ENCODE measurements around the gene COG1. TPM values are rescaled to one million over a fixed set of nuclear protein-coding genes. Genes with fewer than 3 reads are reported as not detected.

COG1 gene
- total and polyA plus RNA-seq, 4 donors: 6.9 to 16.5 (median 12.0) TPM

DNA sequence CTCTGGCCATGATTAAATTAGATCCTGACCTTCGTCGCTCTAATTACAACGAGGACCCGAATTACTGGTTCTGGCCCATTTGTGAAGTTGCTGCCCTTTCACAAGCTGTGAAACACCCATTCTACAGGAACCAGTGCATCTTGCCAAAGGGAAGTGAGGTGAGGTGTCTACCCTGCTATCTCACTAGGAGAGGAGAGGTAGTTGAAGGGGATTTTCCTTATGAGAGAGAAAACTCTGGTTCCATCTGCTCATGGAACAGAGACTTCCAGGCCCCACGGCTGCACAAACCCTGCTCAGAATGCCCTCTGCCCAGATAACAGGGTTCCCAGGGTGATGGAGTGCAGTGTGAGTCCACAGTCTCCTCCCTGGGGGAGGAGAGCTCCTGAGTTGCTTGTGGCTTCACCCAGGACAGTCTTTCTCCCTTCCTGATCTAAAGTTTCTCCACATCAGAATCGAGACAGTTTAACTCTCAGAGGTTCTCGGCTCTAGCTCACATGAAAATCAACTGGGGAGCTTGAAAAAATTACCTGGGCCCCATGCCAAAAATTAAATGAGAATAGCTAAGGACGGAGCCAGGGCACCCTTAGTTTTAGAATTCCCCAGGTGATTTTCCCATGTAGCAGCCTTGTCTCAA, 35.9 kb upstream of the COG1 start:
- H3K9ac ChIP-seq (ENCODE audit: low read depth in 1 of 2, low read length in 2 of 2): no peak overlapping the region
- H3K4me1 ChIP-seq (ENCODE audit: control insufficient read depth in 4 of 4, insufficient read depth in 4 of 4, low read length in 3 of 4): peaks cover 0 to 12% (median 8%) of the 10 kb centered on the region in 4 donors
- H3K4me3 ChIP-seq (ENCODE audit: low read depth in 1 of 3, low read length in 3 of 3): no peak overlapping the region
- no peak for DNase-seq (ENCODE audit: low spot score)
- H3K36me3 ChIP-seq (ENCODE audit: control insufficient read depth in 4 of 4, insufficient read depth in 3 of 4, low read depth in 1 of 4, low read length in 3 of 4): no peaks in the 10 kb centered on the region
- H3K27me3 ChIP-seq (ENCODE audit: control insufficient read depth in 4 of 4, insufficient read depth in 4 of 4, low read length in 3 of 4): no peaks in the 10 kb centered on the region
- peak overlapping the region in 1 of 2 donors; percentile 17 for H3K27ac ChIP-seq (ENCODE audit: low read depth in 1 of 2, low read length in 2 of 2)
- no peak for TF ChIP-seq RXRA (IDR thresholded peaks at IDR 0.05)
- TF ChIP-seq EGR1 (IDR thresholded peaks at IDR 0.05; ENCODE audit: low read depth in 2 of 2): no peak
- WGBS: 66% methylated on average over 8 of the region's 8 CpGs
- H3K9me3 ChIP-seq (ENCODE audit: control insufficient read depth in 4 of 4, low read length in 3 of 4): no peaks in the 10 kb centered on the region

DNA sequence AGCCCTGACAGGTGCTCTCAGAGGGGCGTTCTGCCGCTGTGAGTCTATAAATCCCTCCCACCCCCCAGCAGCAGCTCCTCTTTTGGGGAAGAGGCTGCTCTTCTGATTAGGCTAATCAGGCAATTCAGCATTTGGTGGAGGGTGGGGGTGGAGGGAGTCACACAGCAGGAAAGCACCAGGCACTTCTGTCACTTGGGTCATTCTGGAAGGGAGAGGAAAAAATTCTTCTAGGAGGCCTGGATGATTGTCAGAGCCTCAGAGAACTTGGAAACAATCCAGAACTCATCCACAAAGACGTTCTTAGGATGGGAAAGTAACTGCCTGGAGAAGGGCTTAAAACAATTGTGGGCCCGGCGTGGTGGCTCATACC, 35.3 kb upstream of the COG1 start:
- H3K27me3 ChIP-seq (ENCODE audit: control insufficient read depth in 4 of 4, insufficient read depth in 4 of 4, low read length in 3 of 4): no peaks in the 10 kb centered on the region
- 79% methylated on average over 5 of the region's 5 CpGs for WGBS

More for the DNA sequence above, 35.3 kb upstream of the COG1 start:
- no peak for DNase-seq (ENCODE audit: low spot score)
- Histone ChIP-seq H3K4me3 (ENCODE audit: low read depth in 1 of 3, low read length in 3 of 3) (no peak overlapping the region), H3K4me1 (ENCODE audit: control insufficient read depth in 4 of 4, insufficient read depth in 4 of 4, low read length in 3 of 4) (peaks cover 0 to 9% (median 5%) of the 10 kb centered on the region in 4 donors), H3K9ac (ENCODE audit: low read depth in 1 of 2, low read length in 2 of 2) (no peak overlapping the region), H3K36me3 (ENCODE audit: control insufficient read depth in 4 of 4, insufficient read depth in 3 of 4, low read depth in 1 of 4, low read length in 3 of 4) (no peaks in the 10 kb centered on the region), H3K27ac (ENCODE audit: low read depth in 1 of 2, low read length in 2 of 2) (no peak overlapping the region), H3K9me3 (ENCODE audit: control insufficient read depth in 4 of 4, low read length in 3 of 4) (no peaks in the 10 kb centered on the region)
- TF ChIP-seq FOXA1 (IDR thresholded peaks at IDR 0.05) (no peak), SP1 (IDR thresholded peaks at IDR 0.05) (no peak), EGR1 (IDR thresholded peaks at IDR 0.05; ENCODE audit: low read depth in 2 of 2) (no peak), HNF4A (conservative IDR thresholded peaks at IDR 0.05) (no peak)
- TF ChIP-seq, protein P1, sequence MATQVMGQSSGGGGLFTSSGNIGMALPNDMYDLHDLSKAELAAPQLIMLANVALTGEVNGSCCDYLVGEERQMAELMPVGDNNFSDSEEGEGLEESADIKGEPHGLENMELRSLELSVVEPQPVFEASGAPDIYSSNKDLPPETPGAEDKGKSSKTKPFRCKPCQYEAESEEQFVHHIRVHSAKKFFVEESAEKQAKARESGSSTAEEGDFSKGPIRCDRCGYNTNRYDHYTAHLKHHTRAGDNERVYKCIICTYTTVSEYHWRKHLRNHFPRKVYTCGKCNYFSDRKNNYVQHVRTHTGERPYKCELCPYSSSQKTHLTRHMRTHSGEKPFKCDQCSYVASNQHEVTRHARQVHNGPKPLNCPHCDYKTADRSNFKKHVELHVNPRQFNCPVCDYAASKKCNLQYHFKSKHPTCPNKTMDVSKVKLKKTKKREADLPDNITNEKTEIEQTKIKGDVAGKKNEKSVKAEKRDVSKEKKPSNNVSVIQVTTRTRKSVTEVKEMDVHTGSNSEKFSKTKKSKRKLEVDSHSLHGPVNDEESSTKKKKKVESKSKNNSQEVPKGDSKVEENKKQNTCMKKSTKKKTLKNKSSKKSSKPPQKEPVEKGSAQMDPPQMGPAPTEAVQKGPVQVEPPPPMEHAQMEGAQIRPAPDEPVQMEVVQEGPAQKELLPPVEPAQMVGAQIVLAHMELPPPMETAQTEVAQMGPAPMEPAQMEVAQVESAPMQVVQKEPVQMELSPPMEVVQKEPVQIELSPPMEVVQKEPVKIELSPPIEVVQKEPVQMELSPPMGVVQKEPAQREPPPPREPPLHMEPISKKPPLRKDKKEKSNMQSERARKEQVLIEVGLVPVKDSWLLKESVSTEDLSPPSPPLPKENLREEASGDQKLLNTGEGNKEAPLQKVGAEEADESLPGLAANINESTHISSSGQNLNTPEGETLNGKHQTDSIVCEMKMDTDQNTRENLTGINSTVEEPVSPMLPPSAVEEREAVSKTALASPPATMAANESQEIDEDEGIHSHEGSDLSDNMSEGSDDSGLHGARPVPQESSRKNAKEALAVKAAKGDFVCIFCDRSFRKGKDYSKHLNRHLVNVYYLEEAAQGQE (IDR thresholded peaks at IDR 0.05): no peak
- TF ChIP-seq, protein P2, sequence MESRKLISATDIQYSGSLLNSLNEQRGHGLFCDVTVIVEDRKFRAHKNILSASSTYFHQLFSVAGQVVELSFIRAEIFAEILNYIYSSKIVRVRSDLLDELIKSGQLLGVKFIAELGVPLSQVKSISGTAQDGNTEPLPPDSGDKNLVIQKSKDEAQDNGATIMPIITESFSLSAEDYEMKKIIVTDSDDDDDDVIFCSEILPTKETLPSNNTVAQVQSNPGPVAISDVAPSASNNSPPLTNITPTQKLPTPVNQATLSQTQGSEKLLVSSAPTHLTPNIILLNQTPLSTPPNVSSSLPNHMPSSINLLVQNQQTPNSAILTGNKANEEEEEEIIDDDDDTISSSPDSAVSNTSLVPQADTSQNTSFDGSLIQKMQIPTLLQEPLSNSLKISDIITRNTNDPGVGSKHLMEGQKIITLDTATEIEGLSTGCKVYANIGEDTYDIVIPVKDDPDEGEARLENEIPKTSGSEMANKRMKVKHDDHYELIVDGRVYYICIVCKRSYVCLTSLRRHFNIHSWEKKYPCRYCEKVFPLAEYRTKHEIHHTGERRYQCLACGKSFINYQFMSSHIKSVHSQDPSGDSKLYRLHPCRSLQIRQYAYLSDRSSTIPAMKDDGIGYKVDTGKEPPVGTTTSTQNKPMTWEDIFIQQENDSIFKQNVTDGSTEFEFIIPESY (IDR thresholded peaks at IDR 0.05): no peak
- TF ChIP-seq, protein P3, sequence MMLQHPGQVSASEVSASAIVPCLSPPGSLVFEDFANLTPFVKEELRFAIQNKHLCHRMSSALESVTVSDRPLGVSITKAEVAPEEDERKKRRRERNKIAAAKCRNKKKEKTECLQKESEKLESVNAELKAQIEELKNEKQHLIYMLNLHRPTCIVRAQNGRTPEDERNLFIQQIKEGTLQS (IDR thresholded peaks at IDR 0.05): no peak
- TF ChIP-seq, protein P4, sequence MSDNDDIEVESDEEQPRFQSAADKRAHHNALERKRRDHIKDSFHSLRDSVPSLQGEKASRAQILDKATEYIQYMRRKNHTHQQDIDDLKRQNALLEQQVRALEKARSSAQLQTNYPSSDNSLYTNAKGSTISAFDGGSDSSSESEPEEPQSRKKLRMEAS (IDR thresholded peaks at IDR 0.05): no peak
- TF ChIP-seq, protein P5, sequence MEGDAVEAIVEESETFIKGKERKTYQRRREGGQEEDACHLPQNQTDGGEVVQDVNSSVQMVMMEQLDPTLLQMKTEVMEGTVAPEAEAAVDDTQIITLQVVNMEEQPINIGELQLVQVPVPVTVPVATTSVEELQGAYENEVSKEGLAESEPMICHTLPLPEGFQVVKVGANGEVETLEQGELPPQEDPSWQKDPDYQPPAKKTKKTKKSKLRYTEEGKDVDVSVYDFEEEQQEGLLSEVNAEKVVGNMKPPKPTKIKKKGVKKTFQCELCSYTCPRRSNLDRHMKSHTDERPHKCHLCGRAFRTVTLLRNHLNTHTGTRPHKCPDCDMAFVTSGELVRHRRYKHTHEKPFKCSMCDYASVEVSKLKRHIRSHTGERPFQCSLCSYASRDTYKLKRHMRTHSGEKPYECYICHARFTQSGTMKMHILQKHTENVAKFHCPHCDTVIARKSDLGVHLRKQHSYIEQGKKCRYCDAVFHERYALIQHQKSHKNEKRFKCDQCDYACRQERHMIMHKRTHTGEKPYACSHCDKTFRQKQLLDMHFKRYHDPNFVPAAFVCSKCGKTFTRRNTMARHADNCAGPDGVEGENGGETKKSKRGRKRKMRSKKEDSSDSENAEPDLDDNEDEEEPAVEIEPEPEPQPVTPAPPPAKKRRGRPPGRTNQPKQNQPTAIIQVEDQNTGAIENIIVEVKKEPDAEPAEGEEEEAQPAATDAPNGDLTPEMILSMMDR (IDR thresholded peaks at IDR 0.05; ENCODE audit: low read depth, low read length, missing input control): no peak

All from liver (tissue), 9 donors.